SK-N-SH treated with all-trans-retinoic acid at 6 μM for 48 hours (cell line): ENCODE data around the gene PDGFA.
"Not testable (repeated sequence)": the region's sequence is repeated elsewhere in the genome, so short reads cannot be mapped to it uniquely, and the experiment has no call there.

Experiments used
- ATAC-seq: fragments of 200-7000 bp; cut with Tn5 transposase; 3 replicates; pipeline ENCODE4 v1.9.1; 2020; ENCODE audit warnings: mild to moderate bottlenecking, moderate library complexity
- ARNTL ChIP-seq: fragments of 450-650 bp; formaldehyde crosslinking; IDR thresholded peaks from 2 replicates; pipeline ENCODE4 v1.5.0; 2020; ENCODE audit warnings: low read depth, mild to moderate bottlenecking, moderate library complexity, borderline replicate concordance
- CREB5 ChIP-seq: fragments of 250-450 bp; sonication (Bioruptor Pico); IDR thresholded peaks from 2 replicates; pipeline ENCODE4 v1.5.1; 2020; ENCODE audit warnings: low read depth, mild to moderate bottlenecking, moderate library complexity
- CSRNP3 ChIP-seq: fragments of 250-450 bp; sonication (Bioruptor Pico); IDR thresholded peaks from 2 replicates; pipeline ENCODE4 v1.5.1; 2021; ENCODE audit warnings: mild to moderate bottlenecking, moderate library complexity
- ESRRG ChIP-seq: fragments of 250-450 bp; sonication (Bioruptor Pico); IDR thresholded peaks from 2 replicates; pipeline ENCODE4 v1.6.1; 2021; ENCODE audit warnings: mild to moderate bottlenecking
- GLIS3 ChIP-seq: fragments of 250-450 bp; sonication (Bioruptor Pico); IDR thresholded peaks from 2 replicates; pipeline ENCODE4 v1.5.0; 2020; ENCODE audit warnings: mild to moderate bottlenecking, moderate library complexity
- ISL1 ChIP-seq: fragments of 250-450 bp; sonication (Bioruptor Pico); IDR thresholded peaks from 2 replicates; pipeline ENCODE4 v2.1.2; 2022; ENCODE audit warnings: mild to moderate bottlenecking, moderate library complexity
- OSR1 ChIP-seq: fragments of 250-450 bp; sonication (Bioruptor Pico); IDR thresholded peaks from 2 replicates; pipeline ENCODE4 v1.8.0; 2022; ENCODE audit warnings: moderate library complexity, mild to moderate bottlenecking, inconsistent platforms
- PATZ1 ChIP-seq: fragments of 250-450 bp; sonication (Bioruptor Pico); IDR thresholded peaks from 2 replicates; pipeline ENCODE4 v1.8.0; 2020; ENCODE audit warnings: mild to moderate bottlenecking, moderate library complexity, borderline replicate concordance
- PPARA ChIP-seq: fragments of 250-450 bp; sonication (Bioruptor Pico); IDR thresholded peaks from 2 replicates; pipeline ENCODE4 v1.5.0; 2020; ENCODE audit warnings: mild to moderate bottlenecking, borderline replicate concordance
- RARB ChIP-seq: fragments of 250-450 bp; sonication (Bioruptor Pico); IDR thresholded peaks from 2 replicates; pipeline ENCODE4 v1.8.0; 2021; ENCODE audit warnings: mild to moderate bottlenecking, moderate library complexity
- TCF4 ChIP-seq: fragments of 250-450 bp; sonication (Bioruptor Pico); IDR thresholded peaks from 2 replicates; pipeline ENCODE4 v1.8.0; 2021; ENCODE audit warnings: mild to moderate bottlenecking, moderate library complexity, borderline replicate concordance
- ZC3H10 ChIP-seq: fragments of 250-450 bp; sonication (Bioruptor Pico); IDR thresholded peaks from 2 replicates; pipeline ENCODE4 v1.5.1; 2021; ENCODE audit warnings: mild to moderate bottlenecking, moderate library complexity
- ZFP3 ChIP-seq: fragments of 250-450 bp; sonication (Bioruptor Pico); IDR thresholded peaks from 2 replicates; pipeline ENCODE4 v1.5.0; 2020; ENCODE audit warnings: mild to moderate bottlenecking, moderate library complexity
- ZFP30 ChIP-seq: fragments of 450-650 bp; formaldehyde crosslinking; IDR thresholded peaks from 2 replicates; pipeline ENCODE4 v1.5.0; 2022; ENCODE audit warnings: mild to moderate bottlenecking, moderate library complexity
- ZNF565 ChIP-seq: fragments of 450-650 bp; formaldehyde crosslinking; conservative IDR thresholded peaks from 2 replicates; pipeline ENCODE4 v1.5.0; 2020; ENCODE audit warnings: low read depth, mild to moderate bottlenecking, moderate library complexity
- ZNF70 ChIP-seq: fragments of 450-650 bp; formaldehyde crosslinking; IDR thresholded peaks from 2 replicates; pipeline ENCODE4 v1.5.0; 2020; ENCODE audit warnings: mild to moderate bottlenecking, moderate library complexity
- TF ChIP-seq, protein P1 (sequence below): fragments of 250-450 bp; sonication (Bioruptor Pico); IDR thresholded peaks from 2 replicates; pipeline ENCODE4 v1.5.0; 2020; ENCODE audit warnings: mild to moderate bottlenecking, moderate library complexity
- TF ChIP-seq, protein P2 (sequence below): fragments of 250-450 bp; sonication (Bioruptor Pico); IDR thresholded peaks from 2 replicates; pipeline ENCODE4 v1.8.0; 2021; ENCODE audit warnings: low read depth, mild to moderate bottlenecking, moderate library complexity, borderline replicate concordance

PDGFA gene

DNA sequence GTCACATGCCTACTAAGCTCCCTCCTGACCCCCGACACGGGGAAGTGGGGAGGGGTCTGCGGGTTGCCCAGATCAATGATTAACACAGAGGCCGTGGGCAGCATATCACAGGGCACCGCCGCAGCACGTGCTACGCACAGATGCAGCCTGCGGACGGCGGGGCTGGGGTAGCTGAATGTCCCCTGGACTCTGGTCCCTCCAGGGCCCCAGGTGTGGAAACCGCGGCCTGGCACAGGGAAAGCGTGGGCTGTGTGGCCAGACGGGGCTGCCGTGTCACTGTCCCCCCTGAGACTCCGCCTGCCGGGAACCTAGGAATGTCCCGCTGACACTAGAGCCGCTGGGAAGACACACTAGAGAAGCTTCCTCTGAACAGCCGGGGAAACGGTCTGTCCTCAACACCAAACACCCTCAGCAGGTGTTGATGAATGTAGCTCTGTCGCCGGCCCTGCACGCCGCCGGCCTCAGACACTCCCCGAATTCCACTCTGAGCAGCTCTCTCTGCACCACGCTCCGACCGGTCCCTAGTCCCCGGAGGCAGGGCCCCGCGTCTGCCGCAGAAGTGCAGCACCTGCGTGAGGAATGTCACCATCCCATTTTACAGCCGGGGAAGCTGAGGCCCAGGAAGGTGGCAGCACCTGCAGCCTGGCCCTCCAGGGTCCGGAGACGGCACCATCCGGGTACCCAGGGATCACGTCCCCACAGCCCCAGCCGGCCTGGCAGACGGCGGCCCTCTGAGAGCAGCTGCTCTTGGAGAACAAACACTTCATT is 33.4 kb upstream of the PDGFA start (continued):
- TF ChIP-seq RARB (CRISPR knock-in tag) (no peak), CSRNP3 (CRISPR knock-in tag) (no peak), ZFP3 (CRISPR knock-in tag) (no peak), PPARA (CRISPR knock-in tag) (no peak)
- TF ChIP-seq, all 23 proteins: peak for 0

- not testable (repeated sequence) for ATAC-seq
These were observed 32.7 kb upstream of the PDGFA start for GRCh38 chr7:552151-552867.

- ATAC-seq, result not testable (repeated sequence)
These were observed 31.9 kb upstream of the PDGFA start for GRCh38 chr7:551615-551970.

DNA sequence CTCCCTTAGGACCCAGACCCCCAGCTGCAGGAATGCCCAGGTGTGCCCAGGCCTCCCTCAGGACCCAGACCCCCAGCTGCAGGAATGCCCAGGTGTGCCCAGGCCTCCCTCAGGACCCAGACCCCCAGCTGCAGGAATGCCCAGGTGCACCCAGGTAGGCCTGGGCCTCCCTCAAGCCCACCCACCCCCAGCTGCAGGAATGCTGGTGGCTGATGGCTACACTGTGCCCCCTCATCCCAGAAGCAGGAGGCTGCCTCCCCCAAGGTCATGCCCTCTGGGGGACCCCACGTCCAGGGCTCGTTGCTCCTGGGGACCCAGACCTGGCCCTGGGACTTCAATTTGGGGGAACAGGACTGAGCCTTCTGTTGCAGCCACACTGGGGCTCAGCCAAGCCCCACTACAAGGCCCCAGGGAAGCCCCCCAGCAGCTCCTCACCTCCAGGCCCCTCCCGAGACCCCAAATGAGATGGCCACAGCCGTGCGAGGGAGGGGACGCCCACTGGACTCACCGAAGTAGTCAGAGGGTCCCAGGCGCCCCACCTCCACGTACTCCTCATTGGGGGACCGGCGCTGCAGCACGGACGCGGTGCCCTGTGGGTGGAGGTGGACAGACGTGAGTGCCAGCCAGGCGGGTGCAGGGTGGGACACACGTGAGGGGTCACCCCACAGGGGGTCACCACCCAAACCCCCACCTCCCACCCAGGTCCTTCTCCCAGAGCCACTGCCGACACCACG is 31.4 kb upstream of the PDGFA start:
- TF ChIP-seq, protein P1, sequence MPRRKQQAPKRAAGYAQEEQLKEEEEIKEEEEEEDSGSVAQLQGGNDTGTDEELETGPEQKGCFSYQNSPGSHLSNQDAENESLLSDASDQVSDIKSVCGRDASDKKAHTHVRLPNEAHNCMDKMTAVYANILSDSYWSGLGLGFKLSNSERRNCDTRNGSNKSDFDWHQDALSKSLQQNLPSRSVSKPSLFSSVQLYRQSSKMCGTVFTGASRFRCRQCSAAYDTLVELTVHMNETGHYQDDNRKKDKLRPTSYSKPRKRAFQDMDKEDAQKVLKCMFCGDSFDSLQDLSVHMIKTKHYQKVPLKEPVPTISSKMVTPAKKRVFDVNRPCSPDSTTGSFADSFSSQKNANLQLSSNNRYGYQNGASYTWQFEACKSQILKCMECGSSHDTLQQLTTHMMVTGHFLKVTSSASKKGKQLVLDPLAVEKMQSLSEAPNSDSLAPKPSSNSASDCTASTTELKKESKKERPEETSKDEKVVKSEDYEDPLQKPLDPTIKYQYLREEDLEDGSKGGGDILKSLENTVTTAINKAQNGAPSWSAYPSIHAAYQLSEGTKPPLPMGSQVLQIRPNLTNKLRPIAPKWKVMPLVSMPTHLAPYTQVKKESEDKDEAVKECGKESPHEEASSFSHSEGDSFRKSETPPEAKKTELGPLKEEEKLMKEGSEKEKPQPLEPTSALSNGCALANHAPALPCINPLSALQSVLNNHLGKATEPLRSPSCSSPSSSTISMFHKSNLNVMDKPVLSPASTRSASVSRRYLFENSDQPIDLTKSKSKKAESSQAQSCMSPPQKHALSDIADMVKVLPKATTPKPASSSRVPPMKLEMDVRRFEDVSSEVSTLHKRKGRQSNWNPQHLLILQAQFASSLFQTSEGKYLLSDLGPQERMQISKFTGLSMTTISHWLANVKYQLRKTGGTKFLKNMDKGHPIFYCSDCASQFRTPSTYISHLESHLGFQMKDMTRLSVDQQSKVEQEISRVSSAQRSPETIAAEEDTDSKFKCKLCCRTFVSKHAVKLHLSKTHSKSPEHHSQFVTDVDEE (CRISPR knock-in tag), result no peak
- TF ChIP-seq ESRRG (CRISPR knock-in tag) (no peak), ZFP30 (CRISPR knock-in tag) (no peak), GLIS3 (CRISPR knock-in tag) (no peak), ISL1 (no peak), ARNTL (CRISPR knock-in tag) (no peak), OSR1 (CRISPR knock-in tag) (no peak), PATZ1 (CRISPR knock-in tag) (no peak), ZNF565 (CRISPR knock-in tag) (no peak), PPARA (CRISPR knock-in tag) (no peak), ZC3H10 (CRISPR knock-in tag) (no peak), ZFP3 (CRISPR knock-in tag) (no peak), TCF4 (CRISPR knock-in tag) (no peak)
- no peak for ATAC-seq

GRCh38 chr7:549891-550625 is 30.4 kb upstream of the PDGFA start:
- no peak for ATAC-seq
- TF ChIP-seq PATZ1 (CRISPR knock-in tag) (no peak), ARNTL (CRISPR knock-in tag) (no peak), TCF4 (CRISPR knock-in tag) (no peak), RARB (CRISPR knock-in tag) (no peak), ZNF565 (CRISPR knock-in tag) (no peak), ZNF70 (CRISPR knock-in tag) (no peak), ZFP30 (CRISPR knock-in tag) (no peak), CREB5 (CRISPR knock-in tag) (no peak)
- TF ChIP-seq, protein P2, sequence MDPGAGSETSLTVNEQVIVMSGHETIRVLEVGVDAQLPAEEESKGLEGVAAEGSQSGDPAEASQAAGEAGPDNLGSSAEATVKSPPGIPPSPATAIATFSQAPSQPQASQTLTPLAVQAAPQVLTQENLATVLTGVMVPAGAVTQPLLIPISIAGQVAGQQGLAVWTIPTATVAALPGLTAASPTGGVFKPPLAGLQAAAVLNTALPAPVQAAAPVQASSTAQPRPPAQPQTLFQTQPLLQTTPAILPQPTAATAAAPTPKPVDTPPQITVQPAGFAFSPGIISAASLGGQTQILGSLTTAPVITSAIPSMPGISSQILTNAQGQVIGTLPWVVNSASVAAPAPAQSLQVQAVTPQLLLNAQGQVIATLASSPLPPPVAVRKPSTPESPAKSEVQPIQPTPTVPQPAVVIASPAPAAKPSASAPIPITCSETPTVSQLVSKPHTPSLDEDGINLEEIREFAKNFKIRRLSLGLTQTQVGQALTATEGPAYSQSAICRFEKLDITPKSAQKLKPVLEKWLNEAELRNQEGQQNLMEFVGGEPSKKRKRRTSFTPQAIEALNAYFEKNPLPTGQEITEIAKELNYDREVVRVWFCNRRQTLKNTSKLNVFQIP (CRISPR knock-in tag), result no peak
